GM12892 (cell line): ENCODE data around the gene NDUFA7.

ENCODE experiments used
- POLR2A ChIP-seq: IDR thresholded peaks from 2 replicates; pipeline ENCODE4 v1.6.1; 2011; ENCODE audit warnings: low read depth, low read length, control low read depth
- POLR2AphosphoS5 ChIP-seq: IDR thresholded peaks from 2 replicates; pipeline ENCODE4 v1.6.1; 2011; ENCODE audit warnings: low read depth, low read length, control low read depth

- TF ChIP-seq POLR2AphosphoS5 (no peak), POLR2A (no peak)
These were observed 34.6 kb upstream of the NDUFA7 start for GRCh38 chr19:8355631-8356402.
